Hair follicular keratinocyte (primary cell): ENCODE data around the gene ARHGEF11. TPM values are rescaled to one million over a fixed set of nuclear protein-coding genes. Genes with fewer than 3 reads are reported as not detected.

Experiments used
- total RNA-seq: library from RNA; depleted of rRNA; stranded (reverse); fragments of >200 nt; gene quantifications from 2 replicates; pipeline ENCODE4 v1.2.3, GENCODE V29; 2015

The ARHGEF11 gene, protein sequence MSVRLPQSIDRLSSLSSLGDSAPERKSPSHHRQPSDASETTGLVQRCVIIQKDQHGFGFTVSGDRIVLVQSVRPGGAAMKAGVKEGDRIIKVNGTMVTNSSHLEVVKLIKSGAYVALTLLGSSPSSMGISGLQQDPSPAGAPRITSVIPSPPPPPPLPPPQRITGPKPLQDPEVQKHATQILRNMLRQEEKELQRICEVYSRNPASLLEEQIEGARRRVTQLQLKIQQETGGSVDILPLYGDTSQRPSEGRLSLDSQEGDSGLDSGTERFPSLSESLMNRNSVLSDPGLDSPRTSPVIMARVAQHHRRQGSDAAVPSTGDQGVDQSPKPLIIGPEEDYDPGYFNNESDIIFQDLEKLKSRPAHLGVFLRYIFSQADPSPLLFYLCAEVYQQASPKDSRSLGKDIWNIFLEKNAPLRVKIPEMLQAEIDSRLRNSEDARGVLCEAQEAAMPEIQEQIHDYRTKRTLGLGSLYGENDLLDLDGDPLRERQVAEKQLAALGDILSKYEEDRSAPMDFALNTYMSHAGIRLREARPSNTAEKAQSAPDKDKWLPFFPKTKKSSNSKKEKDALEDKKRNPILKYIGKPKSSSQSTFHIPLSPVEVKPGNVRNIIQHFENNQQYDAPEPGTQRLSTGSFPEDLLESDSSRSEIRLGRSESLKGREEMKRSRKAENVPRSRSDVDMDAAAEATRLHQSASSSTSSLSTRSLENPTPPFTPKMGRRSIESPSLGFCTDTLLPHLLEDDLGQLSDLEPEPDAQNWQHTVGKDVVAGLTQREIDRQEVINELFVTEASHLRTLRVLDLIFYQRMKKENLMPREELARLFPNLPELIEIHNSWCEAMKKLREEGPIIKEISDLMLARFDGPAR (N-terminal part only)
- 8.2 and 12.3 TPM in 2 replicates for total RNA-seq

DNA sequence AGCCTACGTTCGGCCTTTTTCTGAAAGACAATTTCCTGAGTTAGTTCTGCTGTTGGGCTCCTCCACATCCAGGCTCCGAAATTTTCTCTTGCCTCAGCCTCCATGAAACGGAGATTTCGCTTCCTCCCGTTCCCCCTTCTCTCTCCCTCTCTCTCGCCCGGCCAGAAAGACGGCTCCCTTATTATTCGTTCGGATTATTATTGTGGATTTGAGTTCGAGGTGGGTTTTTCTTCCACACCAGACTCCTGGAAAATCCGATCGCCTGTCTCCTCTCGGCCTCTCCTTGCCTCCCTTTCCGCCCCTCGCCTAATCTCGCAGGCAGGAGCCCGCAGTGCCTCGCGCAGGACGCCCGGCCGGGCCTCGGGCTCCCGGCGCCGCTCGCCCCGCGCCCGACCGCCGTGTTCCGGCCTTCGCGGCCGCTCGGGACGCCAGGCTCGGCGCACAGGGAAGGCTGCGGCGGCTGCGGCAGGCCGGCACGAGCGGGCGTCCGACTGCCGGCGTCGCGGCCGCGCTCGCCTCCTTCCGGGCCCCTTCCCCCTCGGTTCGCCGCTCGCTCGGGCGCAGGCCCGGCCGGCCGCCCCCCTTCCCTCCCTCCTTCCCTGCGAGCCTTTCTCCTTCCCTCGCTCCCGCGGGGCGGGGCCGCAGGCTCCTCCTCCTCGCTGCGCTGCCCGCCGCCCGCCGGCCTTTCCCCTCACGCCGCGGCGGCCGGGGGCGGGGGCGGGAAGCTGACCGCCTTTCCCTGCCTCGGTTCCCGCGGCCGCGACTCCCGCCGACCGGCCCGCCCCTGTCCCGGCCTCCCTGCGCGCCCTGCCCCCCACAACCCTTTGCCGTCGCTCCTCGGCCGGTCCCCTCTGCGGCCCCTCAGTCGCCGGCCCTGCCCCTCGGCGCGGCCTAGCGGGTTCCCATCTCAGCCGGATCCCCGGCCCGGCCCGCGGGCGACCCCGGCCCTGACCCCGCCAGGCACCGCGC is at the start of gene ARHGEF11:
Gene ARHGEF11 (minus strand): TSS at position 493 of the 969 bp plus-strand sequence. CDS start 1,412 bp downstream, outside the sequence.

DNA sequence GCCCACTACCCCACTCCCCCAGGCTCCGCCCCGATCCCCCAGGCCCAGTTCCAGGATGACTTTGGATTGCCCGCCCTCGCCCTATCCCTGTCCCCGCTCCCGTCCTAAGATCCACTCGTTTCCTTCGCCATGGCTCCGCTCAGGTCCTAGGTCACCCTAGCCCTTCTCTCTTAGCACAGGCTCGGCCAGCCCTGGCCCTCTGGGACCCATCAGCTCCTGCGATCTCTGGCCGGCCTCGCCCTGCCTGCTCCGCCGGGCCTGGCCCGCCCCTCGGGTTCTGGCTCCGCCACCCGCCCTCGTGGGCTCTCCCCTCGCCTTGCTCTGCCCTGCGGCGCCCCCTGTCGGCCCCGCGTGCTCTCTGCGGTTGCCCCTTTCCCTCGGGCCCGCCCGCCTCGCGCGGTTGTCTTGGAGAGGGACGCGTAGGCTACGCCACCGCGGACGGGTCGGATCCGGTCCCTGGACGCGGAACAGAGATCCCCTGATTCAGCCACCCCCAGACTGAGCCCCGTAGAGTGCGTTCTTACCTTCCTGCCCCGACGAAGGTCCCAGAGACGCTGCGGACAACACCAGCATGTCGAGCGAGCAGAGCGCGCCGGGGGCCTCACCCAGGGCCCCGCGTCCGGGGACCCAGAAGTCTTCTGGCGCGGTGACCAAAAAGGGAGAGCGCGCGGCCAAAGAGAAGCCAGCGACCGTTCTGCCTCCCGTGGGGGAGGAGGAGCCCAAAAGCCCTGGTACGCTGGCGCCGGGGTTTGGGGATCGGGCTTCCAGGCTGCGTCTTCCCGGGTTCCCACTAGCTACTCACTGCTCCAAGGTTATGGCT is 125.1 kb downstream of the ARHGEF11 start, which contains the start of gene LRRC71:
Gene LRRC71 (plus strand): TSS at position 400 of the 820 bp plus-strand sequence. CDS start 172 bp downstream, at position 572.

DNA sequence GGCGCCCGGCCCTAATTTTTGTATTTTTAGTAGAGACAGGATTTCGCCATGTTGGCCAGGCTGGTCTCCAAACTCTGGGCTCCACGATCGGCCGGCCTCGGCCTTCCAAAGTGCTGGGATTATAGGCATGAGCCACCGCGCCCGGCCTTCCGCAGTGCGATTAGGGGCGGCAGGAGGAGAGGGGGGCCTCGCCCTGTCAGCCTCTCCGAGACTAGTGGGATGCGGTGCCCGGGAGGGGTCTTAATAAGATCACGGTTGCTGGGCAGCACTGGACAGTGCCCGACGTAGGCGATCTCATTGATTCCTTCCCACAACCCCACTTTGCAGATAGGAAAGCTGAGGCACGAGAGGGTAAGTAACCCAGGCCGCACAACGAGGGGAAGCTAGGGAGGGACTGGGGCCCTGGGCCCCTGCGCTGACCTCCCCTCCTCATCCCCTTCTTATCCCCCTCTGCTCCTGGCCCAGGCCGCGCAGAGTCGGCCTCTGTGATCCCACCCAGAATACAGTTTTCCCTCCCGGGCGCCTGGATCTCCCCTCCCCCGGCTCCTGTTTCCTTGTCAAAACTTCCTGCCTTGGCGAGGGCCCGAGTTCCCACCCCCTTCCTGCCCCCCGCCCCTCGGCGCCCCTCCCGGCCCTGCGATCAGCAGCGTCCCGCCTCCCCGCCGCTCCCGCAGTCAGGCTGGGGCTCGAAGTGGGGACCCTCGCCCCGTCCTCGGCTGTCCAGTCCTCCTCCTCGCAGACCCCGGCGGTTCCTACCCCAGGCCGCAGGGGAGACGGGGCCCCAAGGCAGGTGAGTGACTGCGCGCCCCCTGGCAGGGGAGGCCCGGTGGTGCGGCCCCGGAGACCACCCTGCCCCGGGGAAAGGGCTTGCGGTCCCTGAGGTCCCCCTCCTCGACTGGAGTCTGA is 152.2 kb downstream of the ARHGEF11 start, which contains the start of gene PEAR1:
Gene PEAR1 (plus strand): TSS at position 671 of the 906 bp plus-strand sequence. CDS start 10,209 bp downstream, outside the sequence.

Other genes starting within 250 kb of the ARHGEF11 start
- gene SH2D2A, start 228.9 kb downstream of the ARHGEF11 start, total RNA-seq: 10.5 and 12.8 TPM in 2 replicates
- not detected in 2 replicates for gene INSRR, start 186.6 kb downstream of the ARHGEF11 start, total RNA-seq
- gene NTRK1, start 184.9 kb downstream of the ARHGEF11 start, total RNA-seq: under 0.01 and 0.08 TPM in 2 replicates
- gene PEAR1, start 152.0 kb downstream of the ARHGEF11 start, total RNA-seq: 4.0 and 6.7 TPM in 2 replicates
- gene LRRC71, start 125.1 kb downstream of the ARHGEF11 start, total RNA-seq: not detected in 2 replicates
- not detected in 2 replicates for gene ETV3L, start 54.1 kb upstream of the ARHGEF11 start, total RNA-seq
- 12.7 and 13.1 TPM in 2 replicates for gene ETV3, start 92.7 kb upstream of the ARHGEF11 start, total RNA-seq